ENCODE measurements around the gene ZYG11B.
"Not testable (repeated sequence)": the region's sequence is repeated elsewhere in the genome, so short reads cannot be mapped to it uniquely, and the experiment has no call there.

The ZYG11B gene

DNA sequence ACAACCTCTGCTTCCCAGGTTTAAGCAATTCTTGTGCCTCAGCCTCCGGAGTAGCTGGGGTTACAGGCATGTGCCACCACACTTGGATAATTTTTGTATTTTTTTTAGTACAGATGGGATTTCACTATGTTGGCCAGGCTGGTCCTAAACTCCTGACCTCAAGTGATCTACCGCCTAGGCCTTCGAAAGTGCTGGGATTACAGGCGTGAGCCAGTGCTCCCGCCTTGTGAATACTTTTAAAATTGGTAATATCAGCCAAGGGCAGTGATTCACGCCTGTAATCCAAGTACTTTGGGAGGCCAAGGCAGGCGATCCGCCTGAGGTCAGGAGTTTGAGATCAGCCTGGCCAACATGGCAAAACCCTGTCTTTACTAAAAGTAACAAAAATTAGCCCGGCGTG is 33.7 kb downstream of the ZYG11B start:
- no peak for DNase-seq

- no peak for DNase-seq
These were observed 41.5 kb downstream of the ZYG11B start for GRCh38 chr1:52767596-52768280.

DNA sequence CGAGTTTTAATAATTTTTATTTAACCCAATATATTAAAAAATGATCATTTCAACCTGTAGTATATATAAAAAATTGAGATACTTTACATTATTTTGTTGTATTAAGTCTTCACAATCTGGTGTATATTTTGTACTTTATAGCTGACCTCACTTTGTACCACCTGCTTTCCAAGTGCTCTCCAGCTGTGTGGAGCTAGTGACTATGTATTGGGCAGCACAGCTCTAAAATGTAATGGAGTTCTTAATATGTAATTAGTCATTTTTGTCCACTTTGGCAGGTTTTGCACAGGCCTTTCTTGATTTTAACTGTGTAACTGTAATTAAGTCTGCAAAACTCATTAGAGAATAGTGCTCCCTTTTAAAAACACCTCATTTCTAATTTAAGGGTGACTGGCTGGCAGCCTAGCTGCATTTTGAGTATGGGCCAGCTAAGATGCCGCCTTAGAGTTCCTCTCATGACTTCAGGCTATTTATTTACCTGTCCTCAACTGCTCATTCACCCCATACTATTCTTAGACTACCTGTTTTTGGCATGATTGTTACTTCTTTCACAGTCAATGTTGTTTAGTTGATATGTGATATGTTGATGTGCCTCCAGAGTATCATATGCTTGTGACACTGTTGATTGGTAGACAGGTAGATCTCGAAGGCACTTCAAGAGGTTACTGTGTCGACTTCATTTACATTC is 43.2 kb downstream of the ZYG11B start:
- DNase-seq, result no peak

GRCh38 chr1:52771384-52771783 is 45.1 kb downstream of the ZYG11B start:
- DNase-seq, result no peak

- DNase-seq, result no peak
These were observed 59.9 kb downstream of the ZYG11B start for GRCh38 chr1:52786148-52786547.

GRCh38 chr1:52790429-52790828 is 64.2 kb downstream of the ZYG11B start:
- not testable (repeated sequence) for DNase-seq

DNA sequence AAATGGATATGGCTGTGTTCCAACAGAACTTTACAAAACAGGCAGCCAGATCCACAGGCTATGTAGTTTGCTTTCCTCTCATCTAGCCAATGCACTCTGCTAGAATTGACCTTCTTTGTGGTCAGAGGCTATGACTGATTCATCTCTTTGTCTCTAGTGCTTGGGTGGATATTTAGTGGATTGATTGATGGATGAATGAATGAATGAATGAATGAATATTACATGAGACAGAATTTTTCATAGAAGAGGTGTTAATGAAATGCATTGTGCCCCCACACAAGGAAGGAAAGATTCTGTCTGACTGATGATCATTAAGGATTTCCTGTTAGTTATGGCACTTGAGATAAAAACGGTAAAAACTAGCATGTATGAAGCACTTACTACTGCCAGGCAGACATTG is 65.8 kb downstream of the ZYG11B start:
- no peak for DNase-seq

GRCh38 chr1:52793717-52794116 is 67.5 kb downstream of the ZYG11B start:
- DNase-seq, result not testable (repeated sequence)

GRCh38 chr1:52795464-52795863 is 69.2 kb downstream of the ZYG11B start:
- no peak for DNase-seq

GRCh38 chr1:52798331-52798730 is 72.1 kb downstream of the ZYG11B start:
- no peak for DNase-seq

DNA sequence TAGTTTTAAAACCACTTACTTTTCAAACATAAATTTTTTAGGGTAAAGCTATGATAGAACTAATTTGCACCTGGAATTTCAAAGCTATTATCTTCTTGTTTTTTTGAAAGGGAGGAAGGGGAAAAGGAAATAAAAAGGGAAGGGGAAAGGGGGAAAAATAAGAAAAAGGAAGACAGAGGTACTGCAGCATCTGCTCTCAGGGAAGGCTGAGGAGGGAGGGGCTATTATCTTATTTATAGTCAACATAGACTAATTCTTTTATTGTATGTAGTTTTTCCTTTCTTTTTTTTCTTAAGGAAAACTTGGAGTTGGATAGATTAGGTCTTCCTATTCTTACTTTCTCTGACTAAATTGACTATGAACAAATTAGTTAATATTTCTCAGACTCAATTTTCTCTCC is 74.8 kb downstream of the ZYG11B start:
- no peak for DNase-seq

GRCh38 chr1:52804083-52804482 is 77.8 kb downstream of the ZYG11B start:
- DNase-seq, result not testable (repeated sequence)

GRCh38 chr1:52814465-52814864 is 88.2 kb downstream of the ZYG11B start:
- no peak for DNase-seq

DNA sequence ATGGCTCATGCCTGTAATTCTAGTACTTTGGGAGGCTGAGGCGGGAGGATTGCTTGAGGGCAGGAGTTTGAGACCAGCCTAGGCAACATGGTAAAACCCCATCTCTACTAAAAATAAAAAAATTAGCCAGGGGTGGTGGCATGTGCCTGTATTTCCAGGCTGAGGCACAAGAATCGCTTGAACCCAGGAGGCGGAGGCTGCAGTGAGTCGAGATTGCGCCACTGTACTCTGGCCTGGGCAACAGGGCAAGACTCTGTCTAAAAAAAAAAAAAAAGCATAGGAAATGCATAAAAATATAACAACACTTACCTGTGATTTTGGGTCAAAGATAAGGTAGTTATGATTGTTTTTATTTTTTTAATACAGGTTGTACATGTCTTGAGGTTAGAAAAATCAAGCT is 94.6 kb downstream of the ZYG11B start:
- not testable (repeated sequence) for DNase-seq

DNA sequence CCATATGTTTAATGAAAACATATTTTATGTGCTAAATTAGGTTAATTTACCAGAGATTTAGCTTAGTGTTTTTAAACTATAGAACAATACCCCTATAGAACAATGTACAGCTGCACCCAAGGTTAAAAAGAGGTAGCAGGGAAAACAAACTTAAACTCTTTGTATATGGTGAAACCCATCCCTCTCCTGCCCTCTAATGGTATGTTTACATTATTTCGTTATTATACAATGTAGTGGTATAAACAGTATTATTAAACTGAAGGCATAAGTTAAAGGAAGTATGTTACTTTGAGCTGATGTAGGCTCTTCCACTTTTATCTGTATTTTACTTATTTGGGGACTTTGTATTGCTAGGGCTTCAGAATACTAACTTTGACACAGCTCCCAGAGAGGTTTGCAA is 99.6 kb downstream of the ZYG11B start:
- no peak for DNase-seq

GRCh38 chr1:52834798-52835197 is 108.5 kb downstream of the ZYG11B start:
- DNase-seq, result no peak

DNA sequence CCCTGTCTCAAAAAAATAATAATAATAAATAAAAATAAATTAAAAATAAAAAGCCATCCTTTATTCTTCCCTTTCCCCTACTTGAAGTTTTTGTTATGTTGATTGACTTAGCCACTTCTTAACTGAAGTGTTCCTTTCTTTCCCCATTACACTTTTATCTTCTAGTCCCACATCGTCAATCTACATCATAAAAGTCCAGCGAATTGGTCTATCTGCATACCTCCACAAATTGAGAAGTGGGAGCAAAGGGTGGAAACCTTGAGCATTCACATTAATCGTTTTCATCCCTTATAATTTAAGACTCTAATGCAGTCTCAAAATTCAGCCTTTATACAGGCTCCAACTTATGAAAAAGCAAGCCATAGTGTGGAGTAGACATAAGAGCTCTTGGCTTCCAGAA is 109.8 kb downstream of the ZYG11B start:
- no peak for DNase-seq

- DNase-seq, result not testable (repeated sequence)
These were observed 112.9 kb downstream of the ZYG11B start for GRCh38 chr1:52839175-52839574.

- no peak for DNase-seq
These were observed 116.5 kb downstream of the ZYG11B start, which contains the start of gene ZYG11A for GRCh38 chr1:52842643-52843310. ZYG11A (plus strand) TSS chr1:52842760; CDS start chr1:52842884, 124 bp downstream.

- DNase-seq, result not testable (repeated sequence)
These were observed 118.9 kb downstream of the ZYG11B start for GRCh38 chr1:52845119-52845518.

- DNase-seq, result no peak
These were observed 122.2 kb downstream of the ZYG11B start for GRCh38 chr1:52848423-52848822.

- DNase-seq, result no peak
These were observed 124.7 kb downstream of the ZYG11B start for GRCh38 chr1:52850951-52851350.

DNA sequence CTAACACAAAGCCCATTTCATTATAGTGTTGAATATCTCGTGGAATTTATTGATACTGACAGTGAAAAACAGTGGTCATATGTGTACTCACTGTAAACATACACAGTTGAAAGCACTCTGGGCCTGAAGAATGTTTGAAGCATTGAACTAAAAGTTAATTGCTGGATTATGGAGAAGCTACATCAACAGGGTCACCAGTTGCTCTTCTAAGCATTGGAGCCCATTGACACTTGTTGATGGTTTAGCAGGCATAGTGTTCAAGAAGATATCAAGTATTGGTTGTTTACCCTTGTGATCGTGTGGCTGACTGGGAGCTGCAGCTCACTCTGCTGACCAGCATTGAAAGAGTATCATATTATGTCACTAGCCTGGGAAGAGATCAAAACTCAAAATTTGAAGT is 126.6 kb downstream of the ZYG11B start:
- no peak for DNase-seq

DNA sequence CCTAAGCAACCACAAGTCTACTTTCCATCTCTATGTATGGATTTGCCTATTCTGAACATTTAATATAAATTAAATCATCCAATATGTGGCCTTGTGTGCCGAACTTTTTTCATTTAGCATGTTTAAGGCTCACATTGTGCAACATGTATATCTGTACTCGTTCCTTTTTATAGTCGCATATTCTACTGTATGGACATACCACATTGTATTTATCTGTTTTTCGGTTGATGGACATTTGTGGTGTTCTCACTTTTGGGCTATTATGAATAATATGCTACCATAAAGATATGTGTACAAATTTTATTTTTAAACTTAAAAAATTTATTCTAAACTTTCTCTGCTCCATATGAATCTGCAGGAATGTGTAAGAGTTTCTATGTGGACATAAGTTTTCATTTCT is 129.3 kb downstream of the ZYG11B start:
- DNase-seq, result no peak

Measured in SIG-M5 (cell line).